SK-N-SH (cell line): ENCODE results near the gene STRBP. TPM values are rescaled to one million over a fixed set of nuclear protein-coding genes. Genes with fewer than 3 reads are reported as not detected.

Experiments
- CTCF ChIA-PET: fragments of 300-600, 350-600 bp; formaldehyde crosslinking; extraction: SDS; loops from one replicate; lab custom pipeline; 2021; lab: Yijun Ruan, JAX
- POLR2A ChIA-PET: fragments of 350-600 bp; sonication (Branson Sonifier 250); formaldehyde crosslinking; extraction: SDS; loops from one replicate; lab custom pipeline; 2020; ENCODE audit warnings: antibody characterized with exemption, inconsistent platforms; lab: Yijun Ruan, JAX
- DNase-seq: peaks from one replicate; pipeline ENCODE4 v3.0.0; 2012
- H2AFZ ChIP-seq: fragments of 200-600 bp; sonication (generic); 2 replicates; pipeline ENCODE4 v1.8.1; 2016; ENCODE audit warnings: antibody characterized with exemption, mild to moderate bottlenecking, low read depth
- H3F3A ChIP-seq: fragments of 200-600 bp; sonication (generic); replicated peaks from 2 replicates; pipeline ENCODE3; 2016; ENCODE audit warnings: antibody characterized with exemption, mild to moderate bottlenecking; ENCODE audit not compliant: insufficient read depth
- H3K27ac ChIP-seq, 2 experiments: fragments of 200-500 bp in 1 of 2; fragments of 200-600 bp in 1 of 2; sonication (Bioruptor generic) in 1 of 2; sonication (generic), shearing (Covaris generic) in 1 of 2; 2 replicates each; pipeline versions ENCODE4 v1.5.1 to v1.6.1; 2014 to 2016; ENCODE audit warnings: low read depth in 2 of 2, inconsistent platforms in 1 of 2, low read length in 1 of 2, mild to moderate bottlenecking in 1 of 2, mixed read lengths in 1 of 2
- H3K27me3 ChIP-seq: fragments of 200-600 bp; sonication (generic), shearing (Covaris generic); 2 replicates; pipeline ENCODE4 v1.6.1; 2016; ENCODE audit warnings: mixed run types; ENCODE audit not compliant: insufficient read depth
- H3K36me3 ChIP-seq, 2 experiments: fragments of 200-500 bp in 1 of 2; fragments of 200-600 bp in 1 of 2; sonication (Bioruptor generic) in 1 of 2; sonication (generic) in 1 of 2; replicated peaks in 1 of 2; 2 replicates each; pipeline versions ENCODE3 to v1.5.1; 2014 to 2016; ENCODE audit warnings: low read length in 1 of 2, mild to moderate bottlenecking in 1 of 2; ENCODE audit not compliant: insufficient read depth in 2 of 2, control insufficient read depth in 1 of 2
- H3K4me1 ChIP-seq, 2 experiments: fragments of 200-500 bp in 1 of 2; fragments of 200-600 bp in 1 of 2; sonication (Bioruptor generic) in 1 of 2; sonication (generic), shearing (Covaris generic) in 1 of 2; 2 replicates each; pipeline versions ENCODE4 v1.5.1 to v1.6.1; 2014 to 2016; ENCODE audit warnings: low read depth in 1 of 2, low read length in 1 of 2, mixed run types in 1 of 2; ENCODE audit not compliant: insufficient read depth in 2 of 2, control insufficient read depth in 1 of 2
- H3K4me2 ChIP-seq: fragments of 200-600 bp; sonication (generic), shearing (Covaris generic); 2 replicates; pipeline ENCODE4 v1.6.1; 2017; ENCODE audit warnings: mixed run types
- H3K4me3 ChIP-seq, 2 experiments: fragments of 200-500 bp in 1 of 2; fragments of 200-600 bp in 1 of 2; sonication (Bioruptor generic) in 1 of 2; sonication (generic), shearing (Covaris generic) in 1 of 2; 2 replicates each; pipeline versions ENCODE4 v1.5.1 to v1.8.1; 2014 to 2016; ENCODE audit warnings: low read depth in 2 of 2, inconsistent platforms in 1 of 2, low read length in 1 of 2, mild to moderate bottlenecking in 1 of 2, mixed read lengths in 1 of 2, moderate library complexity in 1 of 2
- H3K79me2 ChIP-seq: fragments of 200-600 bp; sonication (generic); 2 replicates; pipeline ENCODE4 v1.8.1; 2017; ENCODE audit warnings: mild to moderate bottlenecking; ENCODE audit not compliant: insufficient read depth
- H3K9ac ChIP-seq: fragments of 200-600 bp; sonication (generic); 2 replicates; pipeline ENCODE4 v1.6.1; 2017; ENCODE audit warnings: mixed run types
- H3K9me2 ChIP-seq: fragments of 200-600 bp; sonication (generic); 2 replicates; pipeline ENCODE4 v1.6.1; 2017; ENCODE audit warnings: mixed run types
- H3K9me3 ChIP-seq: fragments of 200-600 bp; sonication (generic); 2 replicates; pipeline ENCODE4 v1.6.1; 2017; ENCODE audit warnings: mixed run types, mild to moderate bottlenecking, moderate library complexity
- H4K20me1 ChIP-seq: fragments of 200-600 bp; sonication (generic); 2 replicates; pipeline ENCODE4 v1.6.1; 2017; ENCODE audit warnings: mild to moderate bottlenecking, mixed run types; ENCODE audit not compliant: insufficient read depth
- ELF1 ChIP-seq: IDR thresholded peaks from 2 replicates; pipeline ENCODE4 v1.4.0; 2012
- EZH2phosphoT487 ChIP-seq: fragments of 200-600 bp; sonication (generic); IDR thresholded peaks from 2 replicates; pipeline ENCODE4 v1.6.1; 2017; ENCODE audit warnings: low read depth, mixed run types, mild to moderate bottlenecking, antibody characterized with exemption, moderate library complexity, borderline replicate concordance
- MEF2A ChIP-seq: IDR thresholded peaks from 2 replicates; pipeline ENCODE4 v1.4.0; 2012; ENCODE audit warnings: low read depth, borderline replicate concordance
- NFIC ChIP-seq: IDR thresholded peaks from 2 replicates; pipeline ENCODE4 v1.4.0; 2012; ENCODE audit warnings: borderline replicate concordance
- POLR2AphosphoS5 ChIP-seq: IDR thresholded peaks from 2 replicates; pipeline ENCODE4 v1.6.1; 2012; ENCODE audit warnings: low read depth, low read length
- RFX5 ChIP-seq: IDR thresholded peaks from 2 replicates; pipeline ENCODE4 v1.6.1; 2012; ENCODE audit warnings: mild to moderate bottlenecking, improper control_type of control experiment, low read length
- RXRA ChIP-seq: IDR thresholded peaks from 2 replicates; pipeline ENCODE4 v1.4.0; 2012; ENCODE audit warnings: low read depth, mild to moderate bottlenecking, borderline replicate concordance
- SIN3A ChIP-seq: IDR thresholded peaks from 2 replicates; pipeline ENCODE4 v1.6.1; 2012; ENCODE audit warnings: low read depth, mild to moderate bottlenecking, low read length, moderate library complexity, borderline replicate concordance
- SMC3 ChIP-seq: IDR thresholded peaks from 2 replicates; pipeline ENCODE4 v1.6.1; 2012; ENCODE audit warnings: low read depth, low read length, improper control_type of control experiment
- TCF12 ChIP-seq: IDR thresholded peaks from 2 replicates; pipeline ENCODE4 v1.4.0; 2012
- TEAD4 ChIP-seq: IDR thresholded peaks from 2 replicates; pipeline ENCODE4 v1.4.0; 2012; ENCODE audit warnings: mild to moderate bottlenecking, borderline replicate concordance; ENCODE audit not compliant: insufficient read depth
- YY1 ChIP-seq: IDR thresholded peaks from 2 replicates; pipeline ENCODE4 v1.4.0; 2012; ENCODE audit warnings: low read depth, mild to moderate bottlenecking
- WGBS: methylation state at CpG from one replicate; pipeline ENCODE4 v1.1.6; 2017; ENCODE audit warnings: low lambda C conversion rate; 5-methylcytosine and 5-hydroxymethylcytosine counted together
- polyA plus RNA-seq, 3 experiments: library from polyadenylated mRNA; depleted of rRNA; stranded (reverse); fragments of >200 nt; gene quantifications; 2 replicates each; pipeline ENCODE4 v1.2.3, GENCODE V29; 2012
- TF ChIP-seq, protein P1 (sequence below): IDR thresholded peaks from 2 replicates; pipeline ENCODE4 v1.4.0; 2012; ENCODE audit warnings: low read depth, borderline replicate concordance
- TF ChIP-seq, protein P2 (sequence below): IDR thresholded peaks from 2 replicates; pipeline ENCODE4; 2012

STRBP gene
- polyA plus RNA-seq, 1 of the 3 experiments (the other 2 are of a cell fraction), result 5.9 TPM

DNA sequence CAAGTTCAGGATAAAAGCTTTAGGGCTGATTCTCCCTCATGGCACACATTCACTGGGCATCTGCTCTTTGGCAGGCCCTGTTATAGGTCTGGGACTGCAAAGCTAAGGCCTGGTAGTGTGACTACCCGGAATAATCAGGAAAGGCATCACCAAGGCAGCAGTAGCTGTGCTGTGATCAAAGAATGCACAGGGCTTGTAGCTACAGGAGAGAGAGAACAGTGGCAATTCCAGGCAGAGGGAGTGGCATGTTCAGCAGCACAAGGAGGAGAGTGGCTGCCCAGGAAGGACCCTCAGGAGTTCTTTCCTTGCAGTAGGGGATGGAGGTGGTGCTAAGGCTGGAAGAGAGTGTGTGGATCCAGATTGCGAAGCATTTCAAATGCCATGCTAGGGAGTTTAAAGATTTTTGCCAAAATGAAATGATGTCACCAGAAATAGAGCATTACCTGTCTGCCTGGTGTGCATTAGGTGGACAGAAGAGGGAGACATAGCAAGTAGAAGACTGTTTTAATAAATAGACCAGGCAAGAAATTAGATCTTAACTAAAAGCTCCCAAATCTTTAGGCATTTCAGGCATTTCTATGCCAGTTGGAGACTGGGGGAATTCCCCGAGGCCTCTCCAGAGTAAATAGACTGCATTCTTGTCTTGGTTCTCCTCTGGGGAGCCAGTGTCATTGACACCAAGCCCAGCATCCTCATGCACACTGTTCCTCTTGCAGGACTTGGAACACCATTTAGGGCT is 165.8 kb downstream of the STRBP start (continued):
- TF ChIP-seq, protein P1, sequence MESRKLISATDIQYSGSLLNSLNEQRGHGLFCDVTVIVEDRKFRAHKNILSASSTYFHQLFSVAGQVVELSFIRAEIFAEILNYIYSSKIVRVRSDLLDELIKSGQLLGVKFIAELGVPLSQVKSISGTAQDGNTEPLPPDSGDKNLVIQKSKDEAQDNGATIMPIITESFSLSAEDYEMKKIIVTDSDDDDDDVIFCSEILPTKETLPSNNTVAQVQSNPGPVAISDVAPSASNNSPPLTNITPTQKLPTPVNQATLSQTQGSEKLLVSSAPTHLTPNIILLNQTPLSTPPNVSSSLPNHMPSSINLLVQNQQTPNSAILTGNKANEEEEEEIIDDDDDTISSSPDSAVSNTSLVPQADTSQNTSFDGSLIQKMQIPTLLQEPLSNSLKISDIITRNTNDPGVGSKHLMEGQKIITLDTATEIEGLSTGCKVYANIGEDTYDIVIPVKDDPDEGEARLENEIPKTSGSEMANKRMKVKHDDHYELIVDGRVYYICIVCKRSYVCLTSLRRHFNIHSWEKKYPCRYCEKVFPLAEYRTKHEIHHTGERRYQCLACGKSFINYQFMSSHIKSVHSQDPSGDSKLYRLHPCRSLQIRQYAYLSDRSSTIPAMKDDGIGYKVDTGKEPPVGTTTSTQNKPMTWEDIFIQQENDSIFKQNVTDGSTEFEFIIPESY, result no peak
- TF ChIP-seq TEAD4 (no peak), YY1 (no peak), EZH2phosphoT487 (no peak)

DNA sequence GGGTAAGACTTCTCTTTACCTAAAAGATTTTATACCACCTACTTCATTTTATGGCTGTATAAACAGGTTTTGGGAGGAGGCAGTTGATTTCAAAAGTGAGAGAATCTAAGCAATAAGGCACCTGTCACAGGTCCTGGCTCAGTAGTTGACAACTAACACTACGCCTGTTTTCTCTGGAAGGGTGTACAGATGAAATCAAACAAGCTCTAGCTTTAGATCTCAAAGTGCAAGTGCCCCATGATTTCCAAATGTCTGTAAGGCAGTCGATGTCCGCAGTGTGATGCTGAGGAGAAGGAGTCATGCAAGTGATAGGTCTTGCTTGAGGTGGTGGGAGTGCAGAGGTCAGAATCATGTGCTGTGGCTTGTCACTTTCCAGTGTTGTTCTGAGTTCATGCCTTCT is 168.8 kb downstream of the STRBP start:
- Histone ChIP-seq H3K27ac (no peak overlapping the region), H3K4me2 (no peak overlapping the region), H3K79me2 (no peaks in the 10 kb centered on the region; the same call in 1 of the 2 replicates), H4K20me1 (no peaks in the 10 kb centered on the region), H3K27me3 (no peaks in the 10 kb centered on the region), H3K9me3 (no peaks in the 10 kb centered on the region), H2AFZ (no peak overlapping the region), H3K9ac (no peak overlapping the region), H3K36me3 (peaks cover 73 to 81% of the 10 kb centered on the region in 2 experiments), H3K9me2 (no peaks in the 10 kb centered on the region), H3K4me1 (no peaks in the 10 kb centered on the region; a peak in 1 of 4 replicates), H3K4me3 (no peak overlapping the region), H3F3A (no peaks in the 10 kb centered on the region)
- no peak for DNase-seq
- 98% methylated on average over 3 of the region's 3 CpGs for WGBS
- TF ChIP-seq TEAD4 (no peak), RXRA (no peak), NFIC (no peak), ELF1 (no peak), SMC3 (no peak), SIN3A (no peak), RFX5 (no peak), MEF2A (no peak), EZH2phosphoT487 (no peak), POLR2AphosphoS5 (no peak), TCF12 (no peak)
- TF ChIP-seq, protein P2, sequence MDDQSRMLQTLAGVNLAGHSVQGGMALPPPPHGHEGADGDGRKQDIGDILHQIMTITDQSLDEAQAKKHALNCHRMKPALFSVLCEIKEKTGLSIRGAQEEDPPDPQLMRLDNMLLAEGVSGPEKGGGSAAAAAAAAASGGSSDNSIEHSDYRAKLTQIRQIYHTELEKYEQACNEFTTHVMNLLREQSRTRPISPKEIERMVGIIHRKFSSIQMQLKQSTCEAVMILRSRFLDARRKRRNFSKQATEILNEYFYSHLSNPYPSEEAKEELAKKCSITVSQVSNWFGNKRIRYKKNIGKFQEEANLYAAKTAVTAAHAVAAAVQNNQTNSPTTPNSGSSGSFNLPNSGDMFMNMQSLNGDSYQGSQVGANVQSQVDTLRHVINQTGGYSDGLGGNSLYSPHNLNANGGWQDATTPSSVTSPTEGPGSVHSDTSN, result no peak
- ChIA-PET POLR2A (no interaction called here), CTCF (interaction anchor here (1.2 to 1.4 kb wide), 2 partner anchors 249 to 250 kb away, joined by 3 to 6 read pairs; no protein-coding TSS in a partner anchor)
